GM19328 (cell line): ENCODE results near the gene ZDHHC13.

Source experiments
- ATAC-seq: cut with Tn5 transposase; IDR thresholded peaks from one replicate; pipeline ENCODE4 v1.9.1; 2021; ENCODE audit warnings: mild to moderate bottlenecking, moderate library complexity; ENCODE audit not compliant: unreplicated experiment

The ZDHHC13 gene

GRCh38 chr11:19116971-19117759 lies at the start of gene ZDHHC13:
Gene ZDHHC13, plus strand, starts transcription at chr11:19117168. Its CDS starts 82 bp downstream, at chr11:19117250.
- peak; percentile 100 for ATAC-seq

- peak; percentile 93 for ATAC-seq
Measured at GRCh38 chr11:19071255-19071654, 45.7 kb upstream of the ZDHHC13 start.

GRCh38 chr11:19072464-19072863 lies 44.5 kb upstream of the ZDHHC13 start:
- ATAC-seq: no peak

- ATAC-seq: no peak
Measured at GRCh38 chr11:19073454-19074415, 43.2 kb upstream of the ZDHHC13 start.

GRCh38 chr11:19075636-19076035 lies 41.3 kb upstream of the ZDHHC13 start:
- no peak for ATAC-seq

- ATAC-seq: peak; percentile 58
Measured at GRCh38 chr11:19076744-19077589, 40.0 kb upstream of the ZDHHC13 start.

- ATAC-seq: no peak
Measured at GRCh38 chr11:19077965-19078364, 39.0 kb upstream of the ZDHHC13 start.

- ATAC-seq: no peak
Measured at GRCh38 chr11:19079643-19080440, 37.1 kb upstream of the ZDHHC13 start.

GRCh38 chr11:19080579-19080993 lies 36.4 kb upstream of the ZDHHC13 start:
- ATAC-seq: no peak

- no peak for ATAC-seq
Measured at GRCh38 chr11:19083166-19083565, 33.8 kb upstream of the ZDHHC13 start.

GRCh38 chr11:19084661-19085315 lies 32.2 kb upstream of the ZDHHC13 start:
- ATAC-seq: no peak

- no peak for ATAC-seq
Measured at GRCh38 chr11:19087658-19088057, 29.3 kb upstream of the ZDHHC13 start.

GRCh38 chr11:19088791-19089190 lies 28.2 kb upstream of the ZDHHC13 start:
- ATAC-seq: no peak

GRCh38 chr11:19089421-19089820 lies 27.5 kb upstream of the ZDHHC13 start:
- ATAC-seq: no peak

- no peak for ATAC-seq
Measured at GRCh38 chr11:19091366-19091765, 25.6 kb upstream of the ZDHHC13 start.

GRCh38 chr11:19092342-19092741 lies 24.6 kb upstream of the ZDHHC13 start:
- ATAC-seq: no peak

GRCh38 chr11:19092850-19093249 lies 24.1 kb upstream of the ZDHHC13 start:
- no peak for ATAC-seq

- ATAC-seq: no peak
Measured at GRCh38 chr11:19093976-19094375, 23.0 kb upstream of the ZDHHC13 start.

- no peak for ATAC-seq
Measured at GRCh38 chr11:19094859-19095258, 22.1 kb upstream of the ZDHHC13 start.
